GM13976 (cell line): Measurements from ENCODE around the gene SKAP1.

Experiments used
- DNase-seq: peaks from one replicate; pipeline ENCODE4 v3.0.0; 2012; ENCODE audit warnings: low spot score
- in situ Hi-C: fragments of 300-500 bp; cut with MboI; formaldehyde crosslinking; loops from one replicate; pipeline ENCODE4 v1.12.0; 2022; ENCODE audit warnings: low sequenced_read_pairs, mixed read lengths, inconsistent platforms; ENCODE audit not compliant: unreplicated experiment
- TF ChIP-seq, protein P1 (sequence below): IDR thresholded peaks from 2 replicates; pipeline ENCODE4 v1.5.1; 2012; ENCODE audit warnings: borderline replicate concordance, mild to moderate bottlenecking; ENCODE audit not compliant: insufficient read depth; ENCODE audit errors: extremely low read depth, missing control alignments, control extremely low read depth

The SKAP1 gene

DNA sequence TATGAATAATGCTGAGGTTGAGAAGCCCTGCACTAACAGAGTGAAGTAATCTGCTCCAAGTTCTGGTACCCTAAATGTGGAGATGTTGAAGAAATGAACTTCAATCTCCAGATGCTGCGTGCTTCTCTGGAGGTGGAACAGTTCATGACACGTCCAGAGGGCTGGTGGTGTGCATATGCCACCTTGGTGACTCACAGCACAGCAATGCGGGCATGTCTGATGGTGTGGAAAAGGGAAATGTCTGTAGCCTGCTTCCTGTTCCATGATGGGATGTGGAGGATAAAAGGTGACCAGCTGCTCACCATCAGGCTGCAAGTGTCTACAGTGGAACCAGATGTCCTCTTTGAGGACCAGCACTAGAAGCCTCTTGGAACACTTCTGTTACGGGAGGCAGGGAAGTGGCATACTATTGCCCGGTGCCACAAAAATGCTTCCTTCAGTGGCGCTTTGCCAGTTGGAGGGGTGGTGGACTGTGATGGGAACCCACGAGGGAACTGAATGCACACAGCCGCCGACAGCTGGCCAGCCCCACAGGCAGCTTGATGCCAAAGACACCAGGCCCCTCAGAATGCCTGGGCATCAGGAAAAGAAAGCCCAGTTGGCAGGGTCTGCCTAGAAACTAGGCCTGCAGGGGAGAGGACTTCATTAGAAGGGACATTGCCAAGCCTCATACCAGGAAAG lies 302.5 kb downstream of the SKAP1 start:
- in situ Hi-C loops = loop anchor here (5.0 kb wide), 1 partner anchor 40 kb away; no protein-coding TSS in a partner anchor

DNA sequence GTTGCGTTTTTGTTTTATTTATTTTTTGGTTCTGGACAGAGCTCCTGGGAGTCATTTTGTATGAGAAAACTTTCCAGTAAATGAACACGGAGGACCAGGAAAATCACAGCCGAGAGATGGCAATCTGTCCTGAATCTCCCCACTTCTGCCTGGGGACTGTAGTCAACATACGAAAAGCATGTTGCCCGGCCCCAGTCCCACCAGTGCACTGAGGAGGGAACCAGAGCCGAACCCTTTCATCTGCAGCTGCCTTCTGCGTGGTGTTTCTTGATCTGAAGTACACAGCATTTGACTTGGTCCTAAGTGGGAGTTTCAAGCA lies 303.5 kb downstream of the SKAP1 start:
- TF ChIP-seq, protein P1, sequence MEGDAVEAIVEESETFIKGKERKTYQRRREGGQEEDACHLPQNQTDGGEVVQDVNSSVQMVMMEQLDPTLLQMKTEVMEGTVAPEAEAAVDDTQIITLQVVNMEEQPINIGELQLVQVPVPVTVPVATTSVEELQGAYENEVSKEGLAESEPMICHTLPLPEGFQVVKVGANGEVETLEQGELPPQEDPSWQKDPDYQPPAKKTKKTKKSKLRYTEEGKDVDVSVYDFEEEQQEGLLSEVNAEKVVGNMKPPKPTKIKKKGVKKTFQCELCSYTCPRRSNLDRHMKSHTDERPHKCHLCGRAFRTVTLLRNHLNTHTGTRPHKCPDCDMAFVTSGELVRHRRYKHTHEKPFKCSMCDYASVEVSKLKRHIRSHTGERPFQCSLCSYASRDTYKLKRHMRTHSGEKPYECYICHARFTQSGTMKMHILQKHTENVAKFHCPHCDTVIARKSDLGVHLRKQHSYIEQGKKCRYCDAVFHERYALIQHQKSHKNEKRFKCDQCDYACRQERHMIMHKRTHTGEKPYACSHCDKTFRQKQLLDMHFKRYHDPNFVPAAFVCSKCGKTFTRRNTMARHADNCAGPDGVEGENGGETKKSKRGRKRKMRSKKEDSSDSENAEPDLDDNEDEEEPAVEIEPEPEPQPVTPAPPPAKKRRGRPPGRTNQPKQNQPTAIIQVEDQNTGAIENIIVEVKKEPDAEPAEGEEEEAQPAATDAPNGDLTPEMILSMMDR = no peak
- DNase-seq = no peak
- in situ Hi-C loops = loop anchor here (5.0 kb wide), 1 partner anchor 39 kb away; no protein-coding TSS in a partner anchor

More for the DNA sequence above, 302.5 kb downstream of the SKAP1 start:
- TF ChIP-seq, protein P1 = no peak
- DNase-seq = peak; percentile 7

DNA sequence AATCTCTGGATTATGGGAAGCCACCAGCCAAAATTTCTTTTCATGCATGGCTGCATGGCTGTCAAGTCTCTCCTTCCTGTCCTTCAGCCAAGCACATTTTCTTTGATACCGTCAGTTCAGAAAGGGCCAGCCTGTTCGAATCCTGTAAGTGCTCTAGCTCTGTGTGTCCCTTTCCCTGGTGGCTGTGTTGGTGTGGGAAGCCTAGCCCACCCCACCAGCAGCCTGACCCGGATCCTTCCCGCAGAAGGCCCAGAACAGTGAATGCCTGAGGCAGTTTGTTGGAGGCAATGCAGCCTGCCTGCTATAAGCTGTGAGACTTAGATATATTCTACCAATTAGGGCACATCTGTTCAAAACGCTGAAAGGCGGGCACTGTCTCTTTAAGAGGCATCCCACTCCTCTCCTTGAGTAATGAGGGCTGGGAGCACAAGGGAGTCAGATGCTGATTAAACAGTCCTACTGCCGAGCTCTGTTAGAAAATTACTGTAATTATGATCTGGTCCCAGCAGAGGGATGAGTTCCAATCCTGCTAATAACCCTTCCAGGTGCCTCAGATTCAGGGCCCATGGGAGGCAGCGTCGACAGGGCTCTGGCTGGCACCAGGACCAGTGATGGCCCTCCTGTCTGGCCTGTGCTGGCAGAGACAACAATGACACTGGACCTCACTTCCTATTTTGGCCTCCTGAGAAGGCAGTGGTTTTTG lies 304.0 kb downstream of the SKAP1 start:
- DNase-seq = no peak
- in situ Hi-C loops = loop anchor here (5.0 kb wide), 1 partner anchor 39 kb away; no protein-coding TSS in a partner anchor
- TF ChIP-seq, protein P1 = no peak

DNA sequence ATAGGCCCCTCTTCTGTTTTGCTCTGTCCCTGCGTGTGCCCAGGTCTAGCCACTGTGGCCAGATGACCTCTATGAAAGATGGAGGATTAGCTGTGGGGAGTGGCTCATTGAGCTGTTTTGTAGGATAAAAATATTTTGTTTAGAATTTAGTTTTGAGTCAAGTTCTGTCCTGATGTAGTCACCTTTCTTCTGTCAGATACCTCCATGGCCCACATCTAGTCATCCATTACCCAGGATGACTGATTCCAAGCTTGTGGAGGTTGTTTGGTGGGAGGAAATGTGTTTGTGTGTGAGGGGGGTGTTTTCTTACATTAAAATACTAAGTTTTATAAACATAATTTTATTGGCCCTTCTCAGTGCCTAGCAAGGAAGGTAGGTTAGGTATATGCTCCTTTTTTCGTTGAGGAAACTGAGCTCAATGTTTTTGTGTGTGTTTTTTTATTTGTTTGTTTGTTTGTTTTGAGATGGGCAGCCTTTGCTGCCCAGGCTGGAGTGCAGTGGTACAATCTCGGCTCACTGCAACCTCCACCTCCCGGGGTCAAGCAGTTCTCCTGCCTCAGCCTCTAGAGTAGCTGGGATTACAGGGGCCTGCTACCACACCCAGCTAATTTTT lies 306.1 kb downstream of the SKAP1 start:
- DNase-seq = no peak
- in situ Hi-C loops = no loop called here
- TF ChIP-seq, protein P1 = no peak

DNA sequence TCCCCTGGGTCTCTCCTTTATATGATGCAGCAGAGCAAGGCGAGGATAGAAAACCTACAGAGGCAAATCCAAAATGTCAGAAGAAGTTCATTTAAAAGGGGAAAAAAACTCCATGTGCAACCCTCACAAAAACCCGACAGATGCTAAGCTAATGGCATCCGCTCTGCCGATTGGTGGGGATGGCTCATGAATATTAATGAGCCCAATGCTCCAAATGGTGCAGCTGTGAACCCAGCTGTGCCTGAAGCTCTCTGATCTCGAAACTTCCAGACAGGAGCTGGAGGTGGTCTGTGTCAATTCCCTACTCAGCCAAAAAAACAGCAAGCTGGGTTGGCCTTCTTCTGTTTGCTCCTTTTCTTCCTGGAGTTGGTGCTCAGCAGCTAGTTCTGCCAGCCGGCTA lies 306.9 kb downstream of the SKAP1 start:
- DNase-seq = no peak
- TF ChIP-seq, protein P1 = no peak
- in situ Hi-C loops = no loop called here

DNA sequence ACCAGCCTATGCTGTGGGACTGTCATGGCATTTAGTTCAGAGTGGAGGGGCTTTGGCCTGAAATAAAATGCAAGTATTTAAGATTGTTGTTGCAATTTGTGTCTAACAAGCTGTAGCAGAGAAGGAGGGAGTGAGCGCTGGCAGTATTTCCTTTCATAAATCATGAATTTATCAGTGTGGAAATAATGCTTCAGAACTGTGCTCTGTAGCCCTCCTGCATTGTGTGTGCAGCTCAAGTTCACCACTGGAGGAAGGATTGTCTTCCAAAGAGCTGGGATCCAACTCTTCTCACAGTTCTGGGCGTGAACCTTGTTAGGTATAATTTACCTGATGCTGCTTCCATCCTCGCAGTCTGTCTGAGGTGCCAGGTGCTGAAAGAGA lies 307.4 kb downstream of the SKAP1 start:
- in situ Hi-C loops = no loop called here
- no peak for DNase-seq
- TF ChIP-seq, protein P1 = no peak
